Astrocyte (in vitro differentiated cells and primary cell): ENCODE data around the gene FEM1A.

Experiments used
- EZH2 ChIP-seq: IDR thresholded peaks from 2 replicates; pipeline ENCODE4 v1.6.1; 2012; ENCODE audit warnings: mild to moderate bottlenecking, low read length, inconsistent platforms; ENCODE audit not compliant: insufficient read depth
- TF ChIP-seq, protein P1 (sequence below): IDR thresholded peaks from 2 replicates; pipeline ENCODE4 v1.5.1; 2011; ENCODE audit warnings: low read depth, mild to moderate bottlenecking, inconsistent platforms, low read length, moderate library complexity; ENCODE audit not compliant: insufficient read depth

DNA sequence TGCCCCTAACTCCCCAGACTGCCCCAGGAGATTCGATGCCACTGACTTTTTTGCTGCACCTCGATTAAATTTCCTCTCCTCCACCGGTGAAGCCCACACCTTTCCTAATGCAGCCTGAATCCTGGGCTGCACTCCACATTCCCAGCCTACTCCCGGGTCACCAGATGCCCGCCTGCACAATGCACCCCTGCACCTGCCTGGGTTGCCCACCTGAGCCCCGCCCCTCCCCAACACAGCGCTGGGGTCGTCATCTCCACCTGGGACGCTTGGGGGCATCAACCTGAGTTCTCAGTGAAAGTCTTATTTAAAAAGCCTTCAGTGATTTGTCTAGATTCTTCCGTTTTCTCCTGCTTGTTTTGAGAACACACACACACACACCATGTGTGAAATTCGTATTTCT lies 43.3 kb upstream of the FEM1A start:
- TF ChIP-seq, protein P1, sequence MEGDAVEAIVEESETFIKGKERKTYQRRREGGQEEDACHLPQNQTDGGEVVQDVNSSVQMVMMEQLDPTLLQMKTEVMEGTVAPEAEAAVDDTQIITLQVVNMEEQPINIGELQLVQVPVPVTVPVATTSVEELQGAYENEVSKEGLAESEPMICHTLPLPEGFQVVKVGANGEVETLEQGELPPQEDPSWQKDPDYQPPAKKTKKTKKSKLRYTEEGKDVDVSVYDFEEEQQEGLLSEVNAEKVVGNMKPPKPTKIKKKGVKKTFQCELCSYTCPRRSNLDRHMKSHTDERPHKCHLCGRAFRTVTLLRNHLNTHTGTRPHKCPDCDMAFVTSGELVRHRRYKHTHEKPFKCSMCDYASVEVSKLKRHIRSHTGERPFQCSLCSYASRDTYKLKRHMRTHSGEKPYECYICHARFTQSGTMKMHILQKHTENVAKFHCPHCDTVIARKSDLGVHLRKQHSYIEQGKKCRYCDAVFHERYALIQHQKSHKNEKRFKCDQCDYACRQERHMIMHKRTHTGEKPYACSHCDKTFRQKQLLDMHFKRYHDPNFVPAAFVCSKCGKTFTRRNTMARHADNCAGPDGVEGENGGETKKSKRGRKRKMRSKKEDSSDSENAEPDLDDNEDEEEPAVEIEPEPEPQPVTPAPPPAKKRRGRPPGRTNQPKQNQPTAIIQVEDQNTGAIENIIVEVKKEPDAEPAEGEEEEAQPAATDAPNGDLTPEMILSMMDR = no peak
- no peak for TF ChIP-seq EZH2
